ENCODE data around the gene MMP24. TPM values are rescaled to one million over a fixed set of nuclear protein-coding genes. Genes with fewer than 3 reads are reported as not detected.

MMP24 gene
- polyA plus RNA-seq, 1 of the 3 experiments (the other 2 are of a cell fraction): 18.1 TPM

GRCh38 chr20:35281506-35282101, 55.1 kb downstream of the MMP24 start:
- Histone ChIP-seq H3K4me2 (no peak overlapping the region), H2AFZ (ENCODE audit: low read depth) (no peak overlapping the region), H3K4me1 (ENCODE audit: control insufficient read depth in 1 of 2, insufficient read depth in 2 of 2, low read depth in 1 of 2, low read length in 1 of 2) (peaks cover 4 to 18% of the 10 kb centered on the region in 2 experiments; a peak in 3 of 4 replicates), H3K79me2 (ENCODE audit: insufficient read depth) (peaks cover 53% of the 10 kb centered on the region), H3K36me3 (replicated peaks in 1 of 2; ENCODE audit: control insufficient read depth in 1 of 2, insufficient read depth in 2 of 2, low read length in 1 of 2) (peaks cover 27 to 40% of the 10 kb centered on the region in 2 experiments), H3K9me3 (no peaks in the 10 kb centered on the region), H3K4me3 (ENCODE audit: low read depth in 2 of 2, low read length in 1 of 2) (no peak overlapping the region), H3K27me3 (ENCODE audit: insufficient read depth) (no peaks in the 10 kb centered on the region), H4K20me1 (ENCODE audit: insufficient read depth) (no peaks in the 10 kb centered on the region), H3K27ac (ENCODE audit: low read depth in 2 of 2, low read length in 1 of 2) (no peak overlapping the region), H3F3A (replicated peaks; ENCODE audit: insufficient read depth) (peaks cover 36% of the 10 kb centered on the region), H3K9me2 (no peaks in the 10 kb centered on the region), H3K9ac (no peak overlapping the region)
- no peak for TF ChIP-seq GABPA (IDR thresholded peaks at IDR 0.05; ENCODE audit: low read depth)
- TF ChIP-seq ELF1 (IDR thresholded peaks at IDR 0.05): no peak
- no peak for TF ChIP-seq EP300 (IDR thresholded peaks at IDR 0.05; ENCODE audit: borderline replicate concordance in 1 of 2, low read depth in 1 of 2, low read length in 1 of 2)
- TF ChIP-seq YY1 (IDR thresholded peaks at IDR 0.05; ENCODE audit: low read depth): no peak
- no peak for TF ChIP-seq GATA2 (CRISPR knock-in tag; IDR thresholded peaks at IDR 0.05)
- TF ChIP-seq TCF12 (IDR thresholded peaks at IDR 0.05): no peak
- no peak for TF ChIP-seq FOXJ3 (CRISPR knock-in tag; IDR thresholded peaks at IDR 0.05)
- no peak for TF ChIP-seq RAD21 (IDR thresholded peaks at IDR 0.05; ENCODE audit: low read length)
- TF ChIP-seq RCOR1 (IDR thresholded peaks at IDR 0.05; ENCODE audit: low read length): no peak
- no peak for TF ChIP-seq NFIC (IDR thresholded peaks at IDR 0.05; ENCODE audit: borderline replicate concordance)
- DNase-seq: no peak
- WGBS (ENCODE audit: low lambda C conversion rate): 94% methylated on average over 10 of the region's 10 CpGs
- POLR2A ChIA-PET: no interaction called here
- CTCF ChIA-PET: interaction anchor here (1.5 to 4.3 kb wide), 3 partner anchors 12 to 157 kb away, joined by 4 to 23 read pairs (median 20); partner anchors contain the start of gene GDF5

- 19% methylated on average over 13 of the region's 24 CpGs for WGBS (ENCODE audit: low lambda C conversion rate)
These were observed 57.2 kb downstream of the MMP24 start for GRCh38 chr20:35283441-35284266.

More at GRCh38 chr20:35283441-35284266, 57.2 kb downstream of the MMP24 start:
- Histone ChIP-seq H3K27me3 (ENCODE audit: insufficient read depth) (no peaks in the 10 kb centered on the region), H3K36me3 (replicated peaks in 1 of 2; ENCODE audit: control insufficient read depth in 1 of 2, insufficient read depth in 2 of 2, low read length in 1 of 2) (peaks cover 24 to 34% of the 10 kb centered on the region in 2 experiments), H3K27ac (ENCODE audit: low read depth in 2 of 2, low read length in 1 of 2) (peak overlapping the region; percentile 67 to 75), H3F3A (replicated peaks; ENCODE audit: insufficient read depth) (peaks cover 28% of the 10 kb centered on the region), H3K4me1 (ENCODE audit: control insufficient read depth in 1 of 2, insufficient read depth in 2 of 2, low read depth in 1 of 2, low read length in 1 of 2) (peaks cover 0 to 11% of the 10 kb centered on the region in 2 experiments; a peak in 3 of 4 replicates), H3K9me2 (no peaks in the 10 kb centered on the region), H3K9ac (peak overlapping the region; percentile 81), H4K20me1 (ENCODE audit: insufficient read depth) (no peaks in the 10 kb centered on the region), H2AFZ (ENCODE audit: low read depth) (0 out of 2 replicates have a peak overlapping the region, but pooled peaks have one; percentile 5), H3K9me3 (no peaks in the 10 kb centered on the region), H3K4me2 (peak overlapping the region; percentile 76), H3K79me2 (ENCODE audit: insufficient read depth) (peaks cover 43% of the 10 kb centered on the region), H3K4me3 (ENCODE audit: low read depth in 2 of 2, low read length in 1 of 2) (peak overlapping the region; percentile 71 to 80)
- ChIA-PET POLR2A (interaction anchor here (0.6 to 1.7 kb wide), 5 partner anchors 11 to 171 kb away, joined by 3 to 9 read pairs (median 3); partner anchors contain the start of gene CEP250), CTCF (interaction anchor here (0.8 to 4.0 kb wide), 5 partner anchors 14 to 155 kb away, joined by 3 to 20 read pairs (median 4); partner anchors contain the start of gene GDF5)
- DNase-seq: no peak
- TF ChIP-seq IRF3 (IDR thresholded peaks at IDR 0.05; ENCODE audit: low read depth, low read length) (no peak), FOXM1 (IDR thresholded peaks at IDR 0.05; ENCODE audit: low read depth) (no peak), CTCF (IDR thresholded peaks at IDR 0.05) (no peak), SMC3 (IDR thresholded peaks at IDR 0.05; ENCODE audit: low read depth, low read length) (no peak), SIN3A (IDR thresholded peaks at IDR 0.05; ENCODE audit: borderline replicate concordance, low read depth, low read length) (no peak), JUND (IDR thresholded peaks at IDR 0.05) (no peak)

Data from SK-N-SH (cell line).